Tibial nerve (tissue), 4 donors: ENCODE data around the gene CD300LB.

Experiments
- EP300 ChIP-seq, 2 donors: sonication (generic); formaldehyde crosslinking; IDR thresholded peaks; one replicate each; pipeline ENCODE4 v1.6.1; 2017; ENCODE audit warnings: antibody characterized with exemption in 2 of 2, mild to moderate bottlenecking in 1 of 2
- POLR2A ChIP-seq, 2 donors: fragments of 450-650 bp; IDR thresholded peaks; one replicate each; pipeline ENCODE4 v1.6.1; 2017; ENCODE audit warnings: antibody characterized with exemption in 2 of 2, mild to moderate bottlenecking in 2 of 2, moderate library complexity in 2 of 2
- TF ChIP-seq, protein P1 (sequence below), 5 experiments: fragments of 200-600 bp in 3 of 5; fragments of 450-650 bp in 2 of 5; sonication (generic) in 3 of 5; IDR thresholded peaks; one replicate each; pipeline ENCODE4 v1.5.1; 2016 to 2019; ENCODE audit warnings: antibody characterized with exemption in 5 of 5, mild to moderate bottlenecking in 3 of 5, moderate library complexity in 2 of 5

DNA sequence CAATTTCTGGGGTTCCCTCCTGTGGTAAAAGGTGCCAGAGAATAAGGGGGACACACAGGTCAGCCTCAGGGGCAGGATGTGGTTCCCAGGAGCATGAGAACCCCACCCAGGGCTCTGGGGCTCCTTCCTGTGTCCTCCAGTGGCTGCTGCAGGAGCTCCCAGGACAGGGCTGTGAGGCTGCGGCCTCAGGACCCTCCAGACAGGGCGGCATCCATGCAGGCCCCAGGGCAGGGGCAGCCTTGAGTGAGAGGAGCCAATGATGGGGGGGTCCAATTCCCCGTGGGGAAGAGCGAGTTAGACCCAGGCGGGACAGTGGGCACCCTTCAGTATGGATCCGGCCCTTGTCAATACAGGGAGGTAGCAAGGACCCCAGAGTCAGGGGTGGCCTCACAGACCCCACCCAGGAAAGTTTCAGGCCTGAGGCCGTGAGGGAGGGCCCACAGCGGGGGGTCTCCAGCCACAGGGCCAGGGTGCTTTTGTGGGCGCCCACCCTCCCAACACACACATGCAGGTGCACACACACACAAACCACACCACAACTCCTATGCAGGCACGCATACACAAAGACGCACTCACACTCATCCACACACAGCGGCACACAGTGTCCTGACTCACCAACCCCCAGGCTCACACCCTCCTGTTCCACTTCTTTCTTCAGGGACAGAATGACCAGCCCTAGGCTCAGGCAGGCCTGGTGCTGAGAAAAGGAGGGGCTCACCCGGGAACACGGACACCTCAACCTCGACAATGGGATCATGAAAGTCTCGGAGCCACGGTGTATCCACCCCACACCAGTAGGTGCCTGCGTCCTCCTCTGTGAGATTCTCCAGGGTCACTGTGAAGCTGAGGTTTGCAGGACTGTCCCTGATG lies 12.9 kb upstream of the CD300LB start:
- TF ChIP-seq, protein P1, sequence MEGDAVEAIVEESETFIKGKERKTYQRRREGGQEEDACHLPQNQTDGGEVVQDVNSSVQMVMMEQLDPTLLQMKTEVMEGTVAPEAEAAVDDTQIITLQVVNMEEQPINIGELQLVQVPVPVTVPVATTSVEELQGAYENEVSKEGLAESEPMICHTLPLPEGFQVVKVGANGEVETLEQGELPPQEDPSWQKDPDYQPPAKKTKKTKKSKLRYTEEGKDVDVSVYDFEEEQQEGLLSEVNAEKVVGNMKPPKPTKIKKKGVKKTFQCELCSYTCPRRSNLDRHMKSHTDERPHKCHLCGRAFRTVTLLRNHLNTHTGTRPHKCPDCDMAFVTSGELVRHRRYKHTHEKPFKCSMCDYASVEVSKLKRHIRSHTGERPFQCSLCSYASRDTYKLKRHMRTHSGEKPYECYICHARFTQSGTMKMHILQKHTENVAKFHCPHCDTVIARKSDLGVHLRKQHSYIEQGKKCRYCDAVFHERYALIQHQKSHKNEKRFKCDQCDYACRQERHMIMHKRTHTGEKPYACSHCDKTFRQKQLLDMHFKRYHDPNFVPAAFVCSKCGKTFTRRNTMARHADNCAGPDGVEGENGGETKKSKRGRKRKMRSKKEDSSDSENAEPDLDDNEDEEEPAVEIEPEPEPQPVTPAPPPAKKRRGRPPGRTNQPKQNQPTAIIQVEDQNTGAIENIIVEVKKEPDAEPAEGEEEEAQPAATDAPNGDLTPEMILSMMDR (IDR thresholded peaks at IDR 0.05), result no peak
- TF ChIP-seq POLR2A (IDR thresholded peaks at IDR 0.05), result no peak
- TF ChIP-seq EP300 (IDR thresholded peaks at IDR 0.05), result no peak
